Small intestine (tissue), 7 donors: ENCODE results near the gene ROCK2. TPM values are rescaled to one million over a fixed set of nuclear protein-coding genes. Genes with fewer than 3 reads are reported as not detected.

Experiments
- DNase-seq, 2 donors: peaks; one replicate each; pipeline versions ENCODE4 v3.0.0 to v3.0.0-alpha.2; 2013
- FAIRE-seq: peaks from 2 replicates; lab custom pipeline; 2012; peaks lifted over from hg19 to GRCh38; lab: Jason Lieb, UNC
- H3K27ac ChIP-seq, 3 donors: one replicate each; pipeline ENCODE4 v1.5.1; 2013; ENCODE audit warnings: low read length in 2 of 3, mild to moderate bottlenecking in 2 of 3, control low read depth in 1 of 3, inconsistent platforms in 1 of 3, low read depth in 1 of 3, moderate library complexity in 1 of 3
- H3K27me3 ChIP-seq, 3 donors: one replicate each; pipeline ENCODE4 v1.6.1; 2013; ENCODE audit warnings: low read length in 3 of 3, inconsistent platforms in 1 of 3; ENCODE audit not compliant: control insufficient read depth in 3 of 3, insufficient read depth in 3 of 3
- H3K36me3 ChIP-seq, 3 donors: one replicate each; pipeline ENCODE4 v1.6.1; 2013; ENCODE audit warnings: low read length in 3 of 3, inconsistent platforms in 1 of 3, low read depth in 1 of 3, mild to moderate bottlenecking in 1 of 3, moderate library complexity in 1 of 3; ENCODE audit not compliant: control insufficient read depth in 3 of 3, insufficient read depth in 2 of 3
- H3K4me1 ChIP-seq, 3 donors: one replicate each; pipeline ENCODE4 v1.6.1; 2013; ENCODE audit warnings: low read length in 2 of 3, inconsistent platforms in 1 of 3, low read depth in 1 of 3, mild to moderate bottlenecking in 1 of 3, moderate library complexity in 1 of 3; ENCODE audit not compliant: control insufficient read depth in 3 of 3, insufficient read depth in 2 of 3
- H3K4me3 ChIP-seq, 3 donors: one replicate each; pipeline ENCODE4 v1.5.1; 2013; ENCODE audit warnings: low read length in 3 of 3, control low read depth in 1 of 3, inconsistent platforms in 1 of 3, low read depth in 1 of 3, mild to moderate bottlenecking in 1 of 3, moderate library complexity in 1 of 3
- H3K9me3 ChIP-seq, 2 donors: one replicate each; pipeline ENCODE4 v1.6.1; 2013; ENCODE audit warnings: low read depth in 1 of 2, low read length in 1 of 2; ENCODE audit not compliant: control insufficient read depth in 2 of 2, insufficient read depth in 1 of 2
- WGBS, 3 donors: extraction: QIAGEN DNeasy Blood & Tissue Kit; methylation state at CpG; one replicate each; pipeline ENCODE4 v1.1.7; 2013; 5-methylcytosine and 5-hydroxymethylcytosine counted together
- polyA plus RNA-seq, 4 donors: library from polyadenylated mRNA; stranded (reverse) in 3 of 4; unstranded in 1 of 4; fragments of 200-250 nt in 3 of 4; fragments of 120-200 nt in 1 of 4; gene quantifications; one replicate each; pipeline versions ENCODE4 v1.2.1 to v1.2.3, GENCODE V29; 2013
- donor health status: healthy with polysubstance abuse.
- donor health status: control.
- donor health status: control.
- donor health status: Bipolar disorder and iron deficiency.
- donor health status: healthy.

Gene ROCK2
- polyA plus RNA-seq, 4 donors, result 12.0 to 53.2 (median 16.0) TPM

DNA sequence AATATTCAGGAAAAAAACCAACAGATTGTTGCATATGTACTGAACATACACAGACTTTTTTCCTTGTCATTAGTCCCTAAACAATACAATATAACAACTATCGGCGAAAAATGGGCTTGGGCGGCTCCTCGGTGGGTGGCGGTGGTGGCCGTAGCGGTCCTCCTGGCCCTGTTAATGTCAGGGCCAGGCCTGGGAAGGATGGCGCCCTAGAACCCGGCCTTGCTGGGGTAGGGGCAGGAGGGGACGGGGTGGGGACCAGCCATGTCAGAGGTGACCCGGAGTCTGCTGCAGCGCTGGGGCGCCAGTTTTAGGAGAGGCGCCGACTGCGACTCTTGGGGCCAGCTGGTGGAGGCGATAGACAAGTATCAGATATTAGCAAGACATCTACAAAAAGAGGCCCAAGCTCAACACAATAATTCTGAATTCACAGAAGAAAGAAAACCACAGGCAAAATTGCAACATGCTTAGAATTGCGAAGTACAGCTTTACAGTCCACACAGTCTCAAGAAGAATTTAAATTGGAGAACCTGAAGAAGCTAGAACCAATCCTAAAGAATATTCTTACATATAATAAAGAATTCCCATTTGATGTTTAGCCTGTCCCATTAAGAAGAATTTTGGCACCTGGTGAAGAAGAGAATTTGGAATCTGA lies 36.5 kb downstream of the ROCK2 start:
- no peak overlapping the region for H3K4me3 ChIP-seq
- H3K27me3 ChIP-seq, result no peaks in the 10 kb centered on the region
- H3K36me3 ChIP-seq, result no peaks in the 10 kb centered on the region
- FAIRE-seq (no peak), DNase-seq (no peak)
- peaks cover 2 to 14% (median 6%) of the 10 kb centered on the region in 3 donors for H3K4me1 ChIP-seq
- WGBS, 3 donors, result 96 to 98% (median 98%) methylated on average over 18 of the region's 18 CpGs
- no peak overlapping the region for H3K27ac ChIP-seq
- no peaks in the 10 kb centered on the region for H3K9me3 ChIP-seq

GRCh38 chr2:11305958-11306357 lies 38.5 kb downstream of the ROCK2 start:
- H3K36me3 ChIP-seq, result no peaks in the 10 kb centered on the region
- DNase-seq, result peak; percentile 12 to 36
- H3K27me3 ChIP-seq, result no peaks in the 10 kb centered on the region
- H3K27ac ChIP-seq, result no peak overlapping the region
- no peak overlapping the region for H3K4me3 ChIP-seq
- H3K9me3 ChIP-seq, result no peaks in the 10 kb centered on the region
- FAIRE-seq, result no peak
- H3K4me1 ChIP-seq, result peaks cover 2 to 16% (median 6%) of the 10 kb centered on the region in 3 donors
- WGBS, 3 donors, result 63 to 84% (median 65%) methylated on average over 1 of the region's 1 CpG

DNA sequence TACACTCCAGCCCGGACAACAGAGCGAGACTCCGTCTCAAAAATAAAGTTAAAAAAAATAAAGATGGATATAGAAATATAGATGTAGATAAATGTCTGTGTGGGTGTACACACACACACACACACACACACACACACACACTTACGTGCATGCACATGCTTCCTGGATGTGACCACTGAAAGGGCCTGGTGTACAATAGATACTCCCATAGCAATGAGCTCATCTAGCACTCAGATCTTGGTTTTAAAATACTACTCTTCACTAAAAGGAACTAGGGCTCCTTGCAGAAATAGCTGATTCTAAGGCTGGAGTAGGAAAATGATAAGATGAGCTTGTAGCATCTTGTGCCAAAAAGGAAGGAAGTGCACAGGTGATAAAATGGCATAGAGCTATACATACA lies 39.1 kb downstream of the ROCK2 start:
- H3K4me3 ChIP-seq, result no peak overlapping the region
- no peaks in the 10 kb centered on the region for H3K9me3 ChIP-seq
- DNase-seq, result no peak
- no peaks in the 10 kb centered on the region for H3K27me3 ChIP-seq
- no peaks in the 10 kb centered on the region for H3K36me3 ChIP-seq
- H3K4me1 ChIP-seq, result peaks cover 2 to 16% (median 6%) of the 10 kb centered on the region in 3 donors
- no peak for FAIRE-seq
- no peak overlapping the region for H3K27ac ChIP-seq
- 81 to 92% (median 82%) methylated on average over 4 of the region's 4 CpGs for WGBS, 3 donors

DNA sequence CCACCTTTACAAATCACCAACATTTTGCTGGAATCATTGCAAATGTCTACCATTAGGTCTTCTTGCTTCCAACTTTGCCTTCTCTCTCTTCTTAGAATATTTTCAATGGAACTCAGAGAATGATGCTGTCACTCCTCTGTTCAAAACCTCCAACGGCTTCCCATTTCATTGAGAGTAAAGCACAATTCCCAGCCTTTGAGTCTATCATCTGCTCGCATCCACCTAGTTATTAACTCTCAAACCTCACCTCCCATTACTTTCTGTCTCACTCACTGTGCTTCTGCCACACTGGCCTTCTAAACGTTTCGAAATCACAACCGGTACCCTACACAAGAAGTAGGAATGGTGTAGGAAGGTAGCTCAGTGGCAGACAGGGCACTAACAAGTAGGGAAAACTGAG lies 40.0 kb downstream of the ROCK2 start:
- no peaks in the 10 kb centered on the region for H3K36me3 ChIP-seq
- peaks cover 2 to 12% (median 6%) of the 10 kb centered on the region in 3 donors for H3K4me1 ChIP-seq
- FAIRE-seq, result no peak
- H3K27ac ChIP-seq, result no peak overlapping the region
- no peaks in the 10 kb centered on the region for H3K9me3 ChIP-seq
- DNase-seq, result no peak
- no peak overlapping the region for H3K4me3 ChIP-seq
- no peaks in the 10 kb centered on the region for H3K27me3 ChIP-seq
- WGBS, 3 donors, result 90 to 94% (median 91%) methylated on average over 5 of the region's 5 CpGs

DNA sequence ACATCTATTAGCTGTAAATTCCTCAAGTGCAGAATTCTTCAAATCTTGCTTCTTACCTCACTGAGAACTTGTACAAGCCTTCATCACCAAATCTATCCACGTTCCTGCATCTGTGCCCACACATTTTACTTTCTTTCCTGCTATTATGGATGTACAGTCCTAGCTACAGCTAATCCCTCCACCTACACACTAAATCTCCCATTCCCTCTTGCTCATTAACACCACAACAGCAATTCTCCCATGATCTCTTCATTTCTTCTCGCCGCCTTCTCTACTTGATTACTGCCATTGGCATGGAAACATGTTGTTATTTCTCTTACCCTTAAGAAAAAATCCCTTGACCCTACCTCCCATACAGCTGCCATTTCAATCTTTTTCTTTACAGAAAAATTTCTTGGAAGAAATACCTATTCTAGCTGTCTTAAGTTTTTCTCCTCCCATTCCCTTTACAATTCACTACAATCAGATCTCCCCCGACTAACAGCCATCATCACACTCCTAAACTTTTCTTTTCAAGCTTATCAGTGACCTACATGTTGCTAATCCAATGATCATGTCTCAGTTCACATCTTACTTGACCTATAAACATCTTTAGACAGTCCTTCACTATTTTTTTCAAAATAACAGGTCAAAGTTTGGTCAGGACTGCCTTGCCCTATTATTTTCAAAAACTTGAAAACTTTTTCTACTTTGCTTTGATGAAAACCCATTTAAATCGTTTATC lies 41.0 kb downstream of the ROCK2 start:
- Histone ChIP-seq H3K4me3 (no peak overlapping the region), H3K36me3 (no peaks in the 10 kb centered on the region), H3K4me1 (peaks cover 2 to 12% (median 6%) of the 10 kb centered on the region in 3 donors)

DNA sequence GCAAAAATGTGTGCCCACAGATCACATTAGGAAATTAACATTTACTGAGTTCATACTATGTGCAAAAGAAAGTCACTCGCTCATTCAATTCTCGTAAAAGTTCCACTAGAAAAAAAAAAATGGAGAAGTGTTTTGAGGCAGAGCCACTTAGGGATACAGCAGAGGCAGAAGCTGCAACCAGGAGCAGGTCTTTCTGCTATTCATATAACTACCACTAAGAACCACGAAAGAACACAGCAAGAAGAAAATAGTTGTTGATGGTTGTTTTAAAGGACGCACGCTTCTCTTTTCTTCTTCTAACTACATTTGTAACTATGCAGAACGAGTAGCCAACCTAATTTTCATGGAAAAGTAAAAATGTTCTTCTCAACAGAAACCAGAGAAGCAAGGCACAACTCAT lies 45.0 kb downstream of the ROCK2 start:
- Histone ChIP-seq H3K27ac (no peak overlapping the region), H3K36me3 (no peaks in the 10 kb centered on the region), H3K4me3 (no peak overlapping the region), H3K27me3 (no peaks in the 10 kb centered on the region), H3K9me3 (no peaks in the 10 kb centered on the region), H3K4me1 (peaks cover 0 to 4% (median 0%) of the 10 kb centered on the region in 3 donors)
- 86 to 94% (median 87%) methylated on average over 6 of the region's 6 CpGs for WGBS, 3 donors
- FAIRE-seq (no peak), DNase-seq (no peak)

More for the DNA sequence above, 41.0 kb downstream of the ROCK2 start:
- Histone ChIP-seq H3K9me3 (no peaks in the 10 kb centered on the region), H3K27me3 (no peaks in the 10 kb centered on the region), H3K27ac (no peak overlapping the region)
- FAIRE-seq, result no peak
- DNase-seq, result no peak
- WGBS, 3 donors, result 79 to 85% (median 85%) methylated on average over 5 of the region's 5 CpGs

- Histone ChIP-seq H3K4me3 (no peak overlapping the region), H3K9me3 (no peaks in the 10 kb centered on the region), H3K27ac (no peak overlapping the region), H3K36me3 (no peaks in the 10 kb centered on the region), H3K4me1 (peaks cover 0 to 4% (median 0%) of the 10 kb centered on the region in 3 donors), H3K27me3 (no peaks in the 10 kb centered on the region)
- DNase-seq (no peak), FAIRE-seq (no peak)
- WGBS, 3 donors, result 43 to 46% (median 45%) methylated on average over 3 of the region's 3 CpGs
These were observed 45.8 kb downstream of the ROCK2 start for GRCh38 chr2:11298592-11298991.

DNA sequence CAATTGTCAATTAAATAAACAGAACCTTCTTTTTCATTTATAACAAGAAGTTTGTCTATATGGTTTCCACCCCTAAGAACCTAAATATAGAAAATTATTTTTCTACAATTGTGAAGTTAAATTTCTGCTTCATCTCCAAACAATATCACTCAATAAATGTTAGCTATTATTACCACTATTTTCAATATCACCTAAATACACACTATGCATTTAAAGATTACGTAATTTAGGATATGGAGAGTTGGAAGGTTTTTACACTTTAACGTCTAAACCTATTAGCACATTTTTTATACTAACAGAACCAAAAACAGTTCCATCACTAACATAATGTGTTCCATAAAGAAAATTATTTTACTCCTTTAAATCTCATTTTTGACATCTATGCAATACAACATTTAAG lies 48.0 kb downstream of the ROCK2 start:
- WGBS, 3 donors, result 83 to 96% (median 89%) methylated on average over 2 of the region's 2 CpGs
- H3K9me3 ChIP-seq, result no peaks in the 10 kb centered on the region
- no peaks in the 10 kb centered on the region for H3K4me1 ChIP-seq
- H3K27me3 ChIP-seq, result no peaks in the 10 kb centered on the region
- no peak overlapping the region for H3K27ac ChIP-seq
- FAIRE-seq (peak; percentile 44), DNase-seq (no peak)
- H3K36me3 ChIP-seq, result no peaks in the 10 kb centered on the region
- H3K4me3 ChIP-seq, result no peak overlapping the region
